Measurements from ENCODE around the gene DTNA.

GRCh38 chr18:34871435-34871834, 161.3 kb downstream of the DTNA start:
- TF ChIP-seq POLR2A (IDR thresholded peaks at IDR 0.05) (no peak), CTCF (IDR thresholded peaks at IDR 0.05) (no peak)

Measured in Peyer's patch (tissue), 4 donors.